ENCODE results near the gene SPAG16.

Gene SPAG16

GRCh38 chr2:214451516-214452275 is 1167.4 kb downstream of the SPAG16 start:
- no peak for TF ChIP-seq TAF1 (IDR thresholded peaks at IDR 0.05; ENCODE audit: borderline replicate concordance, low read depth, low read length)
- TF ChIP-seq POLR2AphosphoS5 (IDR thresholded peaks at IDR 0.05; ENCODE audit: low read depth, low read length) = no peak
- no peak for TF ChIP-seq POLR2A (IDR thresholded peaks at IDR 0.05; ENCODE audit: low read depth, low read length)
- DNase-seq (ENCODE audit: insufficient read length) (no peak), FAIRE-seq (no peak)
